K562 treated with DMSO at 1 percent for 24 hours (cell line): ENCODE measurements around the gene SUGP2. TPM values are rescaled to one million over a fixed set of nuclear protein-coding genes. Genes with fewer than 3 reads are reported as not detected.

Source experiments
- total RNA-seq: library from RNA; unstranded; fragments of 300-600 nt; gene quantifications from 2 replicates; pipeline ENCODE4 v1.2.3, GENCODE V29; 2022; ENCODE audit warnings: low read depth; ENCODE audit not compliant: insufficient read depth

Gene SUGP2
- 57.3 and 58.9 TPM in 2 replicates for total RNA-seq

DNA sequence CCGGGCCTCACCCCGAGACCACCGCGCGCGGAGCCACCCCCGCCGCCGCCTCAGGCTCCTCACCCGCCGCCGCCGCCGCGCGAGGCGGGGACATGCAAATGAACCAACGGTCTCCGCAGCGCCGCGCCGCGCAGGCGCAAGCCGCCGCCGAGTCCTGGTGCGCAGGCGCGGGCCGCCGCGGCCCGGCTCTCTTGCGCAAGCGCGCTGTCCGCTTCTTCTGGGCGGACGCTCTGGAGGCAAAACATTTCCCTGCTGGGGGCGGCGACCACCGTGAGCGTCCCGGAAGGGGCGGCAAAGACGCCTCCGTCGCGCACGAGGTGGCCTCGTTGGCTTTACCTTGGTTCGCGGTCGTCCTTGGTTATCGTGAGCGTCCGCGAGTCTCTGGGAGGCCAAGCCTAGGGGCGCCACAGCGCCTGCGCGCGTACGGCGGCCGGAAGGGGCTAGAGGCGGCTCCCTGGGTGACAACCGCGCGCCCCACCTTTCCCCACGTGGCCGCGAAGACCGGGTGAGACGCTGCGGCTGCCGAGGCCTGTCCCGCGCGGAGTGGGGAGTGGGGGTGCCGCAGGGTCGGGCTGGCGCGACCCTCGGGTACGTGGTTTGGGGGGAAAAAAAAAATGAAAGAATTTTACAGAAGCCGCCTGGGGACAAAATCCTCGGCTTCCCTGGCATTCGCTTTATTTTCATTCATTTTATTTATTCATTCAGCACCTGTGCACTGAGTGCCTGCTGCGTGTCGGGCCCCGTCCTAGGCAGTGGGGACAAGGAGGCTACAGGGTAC, at the start of gene SUGP2, which contains the start of gene ARMC6:
Gene SUGP2 (minus strand): TSS at position 92 of the 778 bp plus-strand sequence. CDS start 2,446 bp downstream, outside the sequence.
Gene ARMC6 (plus strand): TSS at position 178 of the 778 bp plus-strand sequence. CDS start 607 bp downstream, outside the sequence.

DNA sequence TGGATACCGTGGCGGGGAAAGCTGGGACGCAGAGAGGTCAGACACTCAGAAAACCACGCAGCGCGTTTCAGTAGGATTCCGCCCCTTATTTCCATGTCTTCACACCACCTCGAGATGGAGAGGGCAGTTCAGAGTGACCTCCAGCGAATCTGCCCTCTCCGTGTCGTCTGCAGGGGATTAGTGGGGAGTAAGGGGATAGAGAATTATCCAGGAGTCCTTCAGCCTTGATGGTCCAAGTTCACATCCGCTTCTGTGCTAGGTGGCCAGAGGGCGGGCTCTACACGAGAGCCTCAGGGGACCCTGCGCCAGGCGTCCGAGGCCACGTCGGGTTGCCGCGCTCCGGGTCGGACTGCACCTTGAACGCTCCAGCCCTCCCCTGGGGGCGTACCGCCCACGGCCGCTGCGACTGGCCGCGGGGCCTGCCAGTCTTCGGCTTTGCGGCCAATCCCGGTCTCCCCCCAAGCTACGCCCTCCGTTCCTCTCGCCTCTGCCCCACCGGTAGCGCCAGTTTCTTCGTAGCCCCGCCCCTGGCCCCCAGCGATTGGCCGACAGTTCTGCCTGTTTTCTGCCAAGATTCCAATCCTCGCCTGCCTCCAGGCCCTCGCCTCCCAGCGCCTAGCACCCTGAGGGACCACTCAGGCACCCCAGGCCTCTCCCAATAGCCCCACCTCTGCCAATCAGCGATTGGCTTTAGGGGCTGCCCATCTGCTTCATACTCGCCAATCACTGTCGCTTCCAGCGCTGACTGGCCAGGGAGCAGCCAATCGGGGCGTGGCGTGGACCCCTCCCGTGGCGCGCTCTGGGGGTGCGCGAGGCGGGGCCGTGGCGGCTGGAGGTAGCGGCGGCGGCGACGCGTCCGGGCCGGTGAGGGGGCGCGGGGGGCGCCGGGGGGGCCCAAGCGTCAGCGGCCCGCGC, 30.1 kb upstream of the SUGP2 start, which contains the start of gene SLC25A42:
Gene SLC25A42 (plus strand): TSS at position 812 of the 915 bp plus-strand sequence. CDS start 32,131 bp downstream, outside the sequence.

Other genes with a start within 250 kb of the SUGP2 start
- not detected in 2 replicates for gene COMP, start 242.2 kb downstream of the SUGP2 start, total RNA-seq
- gene UPF1, start 201.6 kb downstream of the SUGP2 start, total RNA-seq, result 80.1 and 81.7 TPM in 2 replicates
- gene CERS1, start 137.4 kb downstream of the SUGP2 start, total RNA-seq, result 0.93 and 1.1 TPM in 2 replicates
- 511 and 581 TPM in 2 replicates for gene COPE, start 114.1 kb downstream of the SUGP2 start, total RNA-seq
- gene DDX49, start 113.8 kb downstream of the SUGP2 start, total RNA-seq, result 91.7 and 115 TPM in 2 replicates
- 12.2 and 13.3 TPM in 2 replicates for gene HOMER3, start 92.3 kb downstream of the SUGP2 start, total RNA-seq
- 33.1 and 37.5 TPM in 2 replicates for gene ARMC6, start 86 bp upstream of the SUGP2 start, total RNA-seq
- 39.2 and 46.6 TPM in 2 replicates for gene SLC25A42, start 30.5 kb upstream of the SUGP2 start, total RNA-seq
- gene TMEM161A, start 105.0 kb upstream of the SUGP2 start, total RNA-seq, result 60.1 and 60.9 TPM in 2 replicates
- gene MEF2B, start 136.7 kb upstream of the SUGP2 start, total RNA-seq, result 11.4 and 12.9 TPM in 2 replicates
- gene BORCS8, start 158.6 kb upstream of the SUGP2 start, total RNA-seq, result 27.4 and 28.6 TPM in 2 replicates
- 215 and 221 TPM in 2 replicates for gene RFXANK, start 158.7 kb upstream of the SUGP2 start, total RNA-seq
- gene NR2C2AP, start 169.9 kb upstream of the SUGP2 start, total RNA-seq, result 13.9 and 20.8 TPM in 2 replicates
- gene NCAN, start 178.4 kb upstream of the SUGP2 start, total RNA-seq, result not detected in 2 replicates
- gene TM6SF2, start 239.8 kb upstream of the SUGP2 start, total RNA-seq, result not detected in 2 replicates